Measurements from ENCODE around the gene TMEM61.

DNA sequence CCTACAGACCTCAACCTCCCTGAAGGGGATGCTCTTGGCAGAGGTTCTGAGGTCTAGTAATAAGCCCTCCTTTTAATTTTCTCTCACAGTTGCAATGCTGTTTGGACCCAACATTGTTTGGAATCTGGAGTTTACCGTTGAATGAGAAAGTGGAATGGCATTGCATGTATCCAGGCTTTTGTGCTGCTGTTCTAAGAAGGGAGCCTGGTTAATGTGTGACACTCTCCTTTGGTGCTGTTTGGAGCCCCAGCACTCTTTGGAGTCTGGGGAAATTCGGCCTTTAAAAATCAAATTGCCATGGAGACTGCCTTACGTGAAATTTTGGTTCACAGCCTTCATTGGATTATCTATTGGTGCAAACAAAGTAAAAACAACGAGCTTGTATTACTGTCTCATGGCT is 23.7 kb upstream of the TMEM61 start:
- TF ChIP-seq CTCF (conservative IDR thresholded peaks at IDR 0.05 in 1 of 2, IDR thresholded peaks at IDR 0.05 in 1 of 2; ENCODE audit: low read depth in 1 of 2, low read length in 2 of 2) (no peak), EZH2 (IDR thresholded peaks at IDR 0.05; ENCODE audit: low read length, missing control alignments) (no peak)
